A172 (cell line): ENCODE data around the gene MYBPC3. TPM values are rescaled to one million over a fixed set of nuclear protein-coding genes. Genes with fewer than 3 reads are reported as not detected.
"Not testable (repeated sequence)": the region's sequence is repeated elsewhere in the genome, so short reads cannot be mapped to it uniquely, and the experiment has no call there.

ENCODE experiments used
- DNase-seq: peaks from one replicate; pipeline ENCODE4 v3.0.0-alpha.2; 2015; ENCODE audit warnings: low spot score
- total RNA-seq: library from RNA; depleted of rRNA; stranded (reverse); fragments of >200 nt; shearing (Covaris generic); gene quantifications from 2 replicates; pipeline ENCODE4 v1.2.3, GENCODE V29; 2014

The MYBPC3 gene
- total RNA-seq, 1 experiment from 2014 or later = not detected

DNA sequence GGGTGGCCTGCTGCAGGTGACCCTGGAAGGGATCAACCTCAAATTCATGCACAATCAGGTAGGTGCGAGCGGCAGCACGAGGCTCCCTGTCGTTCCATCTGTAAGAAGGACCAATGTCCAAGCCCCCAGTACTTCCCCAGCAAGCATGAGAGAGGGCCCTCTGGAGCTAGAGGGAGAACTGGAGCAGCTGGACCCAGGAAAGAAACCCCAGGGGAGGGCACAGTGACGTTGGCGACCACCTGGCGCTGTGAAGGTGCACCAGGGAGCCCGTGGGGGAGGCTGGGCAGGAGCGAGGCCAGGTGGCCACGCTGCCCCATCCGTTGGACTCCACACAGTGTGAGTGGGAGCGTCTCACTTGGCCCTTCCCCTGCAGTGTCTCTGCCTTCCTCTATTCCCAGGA lies 28.0 kb downstream of the MYBPC3 start:
- no peak for DNase-seq

DNA sequence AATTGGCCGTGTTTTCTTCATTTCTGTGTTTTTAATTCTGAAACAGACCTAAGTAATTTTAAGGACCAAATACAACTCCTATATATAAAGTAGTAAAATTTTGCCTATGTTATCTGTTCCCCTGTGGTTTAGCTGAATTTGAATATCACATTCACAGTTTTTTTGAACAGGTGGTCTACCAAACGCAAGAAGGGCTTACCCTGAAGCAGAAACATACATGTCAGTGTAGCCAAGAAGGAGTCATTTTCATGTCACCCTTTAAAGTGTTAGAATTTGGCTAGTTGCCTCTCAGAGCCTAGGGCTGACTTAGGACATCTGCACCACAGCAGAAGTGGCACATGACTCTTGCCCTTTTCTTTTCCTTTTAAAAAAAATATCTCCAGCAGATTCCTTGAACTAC lies 34.3 kb downstream of the MYBPC3 start:
- no peak for DNase-seq

GRCh38 chr11:47317064-47317828 lies 35.3 kb downstream of the MYBPC3 start:
- DNase-seq = no peak

GRCh38 chr11:47316501-47316900 lies 36.0 kb downstream of the MYBPC3 start:
- DNase-seq = not testable (repeated sequence)

DNA sequence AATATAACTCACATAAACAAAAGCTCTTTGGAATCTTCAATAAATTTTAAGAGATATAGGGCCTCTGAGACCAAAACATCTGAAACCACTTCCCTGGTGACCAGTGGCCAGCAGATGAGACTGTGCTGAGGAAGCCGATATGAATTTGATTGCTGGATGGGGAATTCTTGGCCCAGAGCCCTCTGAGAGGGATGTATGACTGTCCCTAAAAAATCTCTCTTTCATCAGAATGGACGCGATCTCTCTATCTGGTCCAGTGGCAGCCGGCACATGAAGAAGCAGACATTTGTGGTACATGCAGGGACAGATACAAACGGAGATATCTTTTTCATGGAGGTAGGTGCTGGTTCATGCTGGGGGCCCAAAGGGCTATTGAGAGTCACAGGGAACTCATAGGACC lies 37.5 kb downstream of the MYBPC3 start:
- no peak for DNase-seq

GRCh38 chr11:47308050-47308823 lies 44.3 kb downstream of the MYBPC3 start:
- no peak for DNase-seq

GRCh38 chr11:47306484-47306844 lies 46.0 kb downstream of the MYBPC3 start:
- no peak for DNase-seq

DNA sequence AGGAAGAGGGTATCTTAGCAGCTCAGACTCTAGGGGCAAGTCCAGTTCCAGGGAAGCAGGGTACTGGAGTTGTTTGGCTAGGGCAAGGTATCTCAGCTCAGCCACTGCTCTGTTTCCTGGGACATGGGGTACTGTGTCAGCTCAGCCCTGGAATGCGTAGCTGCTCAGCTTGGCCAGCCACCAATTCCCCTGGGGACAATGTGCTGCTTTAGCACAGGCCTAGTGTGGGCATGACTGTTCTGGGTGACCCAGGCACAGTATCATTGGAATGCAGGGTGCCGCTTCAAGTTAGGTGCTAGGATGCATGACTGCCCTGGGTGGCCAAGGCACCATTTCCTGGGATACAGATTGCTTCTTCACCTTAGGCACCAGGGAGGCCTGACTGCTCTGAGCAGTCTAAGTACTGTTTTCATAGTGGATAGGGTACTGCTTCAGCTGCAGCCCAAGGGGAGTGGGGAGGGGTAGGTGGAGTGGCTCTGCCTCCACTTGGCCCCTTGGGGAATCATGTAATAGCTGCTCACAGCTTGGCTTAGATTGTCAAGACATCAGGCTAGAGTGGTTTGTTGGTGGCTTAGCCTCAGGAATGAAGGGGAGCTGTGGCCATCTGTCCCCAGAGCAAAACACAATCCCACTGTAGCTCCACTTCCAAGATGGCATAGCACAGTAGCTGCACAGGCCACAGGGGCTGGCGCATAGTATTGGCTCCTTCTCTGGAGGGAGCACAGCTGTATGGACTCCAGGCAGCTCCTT lies 46.6 kb downstream of the MYBPC3 start:
- DNase-seq = no peak

DNA sequence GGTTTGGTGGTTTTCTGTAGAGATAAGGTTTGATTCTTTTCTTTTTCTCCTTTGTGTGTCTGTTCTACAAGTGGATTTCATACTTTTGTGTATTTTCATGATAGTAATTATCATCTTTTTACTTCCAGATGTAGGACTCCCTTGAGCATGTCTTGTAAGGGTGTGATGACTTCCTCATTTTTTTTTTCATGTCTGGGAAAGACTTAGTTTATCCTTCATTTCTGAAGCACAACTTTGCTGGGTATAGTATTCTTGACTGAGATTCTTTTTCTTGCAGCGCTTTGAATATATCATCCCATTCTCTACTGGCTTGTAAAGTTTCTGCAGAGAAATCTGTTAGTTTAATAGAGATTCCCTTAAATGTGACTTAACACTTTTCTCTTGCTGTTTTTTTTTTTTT lies 49.6 kb downstream of the MYBPC3 start:
- DNase-seq = no peak

- no peak for DNase-seq
These were observed 53.4 kb downstream of the MYBPC3 start for GRCh38 chr11:47299078-47299477.

GRCh38 chr11:47296045-47296444 lies 56.5 kb downstream of the MYBPC3 start:
- no peak for DNase-seq

DNA sequence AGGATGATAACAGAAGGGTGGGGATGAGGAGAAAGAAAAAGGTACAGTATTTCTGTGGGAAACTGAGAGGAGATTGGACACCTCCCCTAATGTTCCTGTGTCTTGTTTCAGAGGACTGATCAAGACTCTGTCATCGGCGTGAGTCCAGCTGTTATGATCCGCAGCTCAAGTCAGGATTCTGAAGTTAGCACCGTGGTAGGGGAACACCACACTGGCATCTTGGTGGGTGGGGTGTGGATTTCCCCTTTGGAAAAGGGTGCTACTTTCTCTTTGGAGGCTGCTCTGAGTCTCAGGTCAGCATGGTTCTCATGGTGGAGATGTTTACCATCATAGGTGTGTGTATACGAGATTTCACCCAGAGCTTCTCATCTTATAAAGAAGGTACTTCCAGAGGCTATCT lies 57.1 kb downstream of the MYBPC3 start:
- no peak for DNase-seq

GRCh38 chr11:47289856-47290255 lies 62.6 kb downstream of the MYBPC3 start:
- DNase-seq = no peak

- no peak for DNase-seq
These were observed 64.4 kb downstream of the MYBPC3 start for GRCh38 chr11:47288066-47288465.

GRCh38 chr11:47285969-47286770 lies 66.3 kb downstream of the MYBPC3 start:
- DNase-seq = no peak

- DNase-seq = no peak
These were observed 68.4 kb downstream of the MYBPC3 start for GRCh38 chr11:47284151-47284550.

- no peak for DNase-seq
These were observed 70.0 kb downstream of the MYBPC3 start for GRCh38 chr11:47282462-47282861.
